GM12873 (cell line): ENCODE data around the gene UBE2E2.

ENCODE experiments used
- CTCF ChIP-seq: IDR thresholded peaks from 2 replicates; pipeline ENCODE4 v1.5.1; 2012; ENCODE audit warnings: low read depth, mild to moderate bottlenecking, moderate library complexity, low read length, control low read depth; ENCODE audit not compliant: insufficient read depth; ENCODE audit errors: missing control alignments

UBE2E2 gene

GRCh38 chr3:23435904-23436303 lies 232.8 kb downstream of the UBE2E2 start:
- TF ChIP-seq CTCF, result no peak

DNA sequence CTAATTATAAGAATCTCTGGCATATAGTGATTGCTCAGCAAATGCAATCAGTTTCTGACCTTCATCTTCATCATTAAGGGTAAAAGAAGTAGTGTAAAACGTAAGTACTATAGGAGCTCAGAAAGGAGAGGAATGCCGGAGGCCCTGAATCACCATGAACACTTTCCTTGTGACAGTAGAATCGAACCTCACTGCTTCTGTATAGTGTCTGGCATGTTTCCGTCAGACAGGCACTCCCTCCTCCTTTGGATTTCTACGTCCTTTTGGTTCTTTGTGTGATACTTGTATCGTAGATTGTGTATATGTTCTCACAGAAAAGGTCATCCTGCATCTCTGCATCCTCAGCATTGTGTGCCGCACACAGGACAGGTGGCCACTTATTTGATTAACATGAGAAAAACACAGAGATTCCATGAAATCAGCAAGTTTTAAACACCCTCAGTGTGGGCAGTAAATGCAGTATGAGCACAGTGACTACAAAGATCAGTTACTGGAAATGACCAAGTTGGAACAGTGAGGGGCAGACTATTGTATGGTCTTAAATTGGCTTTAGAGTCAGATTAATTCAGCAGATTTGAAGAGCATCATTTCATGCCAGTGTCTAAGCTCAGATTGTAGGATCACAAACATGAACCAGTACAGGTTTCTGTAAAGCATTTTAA lies 234.5 kb downstream of the UBE2E2 start:
- TF ChIP-seq CTCF, result no peak

- TF ChIP-seq CTCF, result no peak
Observed at GRCh38 chr3:23438657-23439056, 235.5 kb downstream of the UBE2E2 start.

- TF ChIP-seq CTCF, result no peak
Observed at GRCh38 chr3:23439080-23439479, 236.0 kb downstream of the UBE2E2 start.

- TF ChIP-seq CTCF, result no peak
Observed at GRCh38 chr3:23440416-23441294, 237.5 kb downstream of the UBE2E2 start.

DNA sequence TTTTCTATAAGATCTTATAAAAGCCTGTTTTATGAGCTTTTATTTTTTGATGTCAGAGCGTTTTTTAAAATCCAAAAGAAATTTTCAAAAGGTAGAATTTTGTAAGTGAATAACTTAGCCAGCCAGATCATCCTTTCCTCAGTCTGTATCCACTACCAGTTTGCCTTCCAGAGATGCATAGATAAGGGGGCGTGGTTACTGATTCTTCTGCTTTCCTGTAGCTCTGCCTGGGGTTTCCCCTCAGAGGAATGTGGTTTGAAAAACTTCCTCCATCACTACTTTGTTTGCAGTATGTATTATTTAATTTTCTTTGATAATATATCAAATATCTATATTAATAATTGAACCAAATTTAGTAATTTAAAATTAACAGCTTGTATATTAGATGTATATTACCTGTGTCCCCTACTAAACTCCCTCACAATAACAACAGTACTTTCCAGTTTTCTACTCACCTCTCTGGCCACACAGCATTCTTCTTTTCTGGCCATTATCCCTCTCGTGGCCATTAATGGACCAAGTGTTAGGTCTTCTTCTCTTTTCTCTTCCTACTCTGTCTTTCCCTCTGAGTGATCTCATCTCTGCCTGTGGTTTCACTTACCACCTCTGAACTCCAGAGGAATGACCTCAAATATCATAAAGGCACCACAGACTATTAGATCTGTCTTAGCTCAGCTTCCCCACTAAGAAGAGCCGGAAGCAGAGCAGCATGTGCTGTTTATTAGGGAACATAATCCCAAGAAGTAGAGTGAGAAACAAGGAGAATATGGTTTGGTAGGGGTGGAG lies 239.7 kb downstream of the UBE2E2 start:
- TF ChIP-seq CTCF, result no peak

- TF ChIP-seq CTCF, result no peak
Observed at GRCh38 chr3:23444386-23444785, 241.3 kb downstream of the UBE2E2 start.
